Mesenteric fat pad (tissue), 1 donor: ENCODE measurements around the gene CCDC154. TPM values are rescaled to one million over a fixed set of nuclear protein-coding genes. Genes with fewer than 3 reads are reported as not detected.
"Not testable (repeated sequence)": the region's sequence is repeated elsewhere in the genome, so short reads cannot be mapped to it uniquely, and the experiment has no call there.

Experiments used
- DNase-seq: peaks from one replicate; pipeline ENCODE4 v3.0.0-alpha.2; 2020; ENCODE audit warnings: low spot score
- long read RNA-seq: library from polyadenylated mRNA; unstranded; transcript quantifications from one replicate; pipeline ENCODE4 v2.0.0, GENCODE V29; 2020
- total RNA-seq: library from RNA; stranded (reverse); fragmentation: NEBNext Ultra II Directional; extraction: Animal tissue kit (Norgen Biotek cat#: 25700); gene quantifications from one replicate; pipeline ENCODE4 v1.2.1, GENCODE V29; 2021
- donor health status: DM: yes; HTN: yes; CAD: no.

CCDC154 gene, protein sequence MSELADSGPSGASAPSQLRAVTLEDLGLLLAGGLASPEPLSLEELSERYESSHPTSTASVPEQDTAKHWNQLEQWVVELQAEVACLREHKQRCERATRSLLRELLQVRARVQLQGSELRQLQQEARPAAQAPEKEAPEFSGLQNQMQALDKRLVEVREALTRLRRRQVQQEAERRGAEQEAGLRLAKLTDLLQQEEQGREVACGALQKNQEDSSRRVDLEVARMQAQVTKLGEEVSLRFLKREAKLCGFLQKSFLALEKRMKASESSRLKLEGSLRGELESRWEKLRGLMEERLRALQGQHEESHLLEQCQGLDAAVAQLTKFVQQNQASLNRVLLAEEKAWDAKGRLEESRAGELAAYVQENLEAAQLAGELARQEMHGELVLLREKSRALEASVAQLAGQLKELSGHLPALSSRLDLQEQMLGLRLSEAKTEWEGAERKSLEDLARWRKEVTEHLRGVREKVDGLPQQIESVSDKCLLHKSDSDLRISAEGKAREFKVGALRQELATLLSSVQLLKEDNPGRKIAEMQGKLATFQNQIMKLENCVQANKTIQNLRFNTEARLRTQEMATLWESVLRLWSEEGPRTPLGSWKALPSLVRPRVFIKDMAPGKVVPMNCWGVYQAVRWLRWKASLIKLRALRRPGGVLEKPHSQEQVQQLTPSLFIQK
- total RNA-seq, result 0.45 TPM
- long read RNA-seq, result 0 reads

DNA sequence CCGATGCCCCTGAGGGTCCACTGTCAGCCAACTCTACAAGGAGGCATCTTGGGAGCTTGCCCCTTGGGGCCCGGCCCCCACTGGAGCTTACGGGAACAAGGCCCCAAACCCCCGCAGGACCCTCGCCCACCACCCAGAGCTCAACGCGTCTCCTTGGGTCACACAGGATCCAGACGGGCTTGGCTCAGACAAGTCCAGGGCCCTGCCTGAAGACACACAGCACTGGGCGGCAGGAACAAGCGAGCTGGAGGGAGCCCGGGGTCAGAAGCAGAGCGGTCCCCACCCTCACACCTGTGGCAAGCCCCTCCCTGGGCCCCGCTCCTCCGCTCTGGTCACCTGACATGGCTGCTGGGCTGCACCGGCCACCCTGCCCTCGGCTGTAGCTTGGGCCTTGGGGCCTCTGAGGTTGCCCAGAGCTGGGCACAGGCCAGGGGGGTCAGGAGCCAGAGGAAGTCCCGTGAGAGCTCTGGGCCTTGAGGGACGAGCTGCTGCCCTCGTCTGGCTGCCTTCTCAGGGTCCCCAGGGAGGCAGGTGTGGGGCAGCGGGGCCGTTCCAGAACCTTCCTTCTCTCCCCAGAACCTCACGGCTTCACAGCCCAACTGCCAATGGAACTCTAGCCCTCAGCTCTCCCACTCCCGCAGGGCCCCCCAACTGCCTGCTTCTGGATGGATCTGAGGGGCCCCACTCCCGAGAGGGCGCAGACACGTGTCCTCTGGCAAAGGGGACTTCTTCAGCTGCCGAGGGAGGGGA, at the start of gene CCDC154:
CCDC154 (minus strand) TSS at position 577 of the 750 bp plus-strand sequence; CDS start at position 343, 234 bp downstream.
- no peak for DNase-seq

DNA sequence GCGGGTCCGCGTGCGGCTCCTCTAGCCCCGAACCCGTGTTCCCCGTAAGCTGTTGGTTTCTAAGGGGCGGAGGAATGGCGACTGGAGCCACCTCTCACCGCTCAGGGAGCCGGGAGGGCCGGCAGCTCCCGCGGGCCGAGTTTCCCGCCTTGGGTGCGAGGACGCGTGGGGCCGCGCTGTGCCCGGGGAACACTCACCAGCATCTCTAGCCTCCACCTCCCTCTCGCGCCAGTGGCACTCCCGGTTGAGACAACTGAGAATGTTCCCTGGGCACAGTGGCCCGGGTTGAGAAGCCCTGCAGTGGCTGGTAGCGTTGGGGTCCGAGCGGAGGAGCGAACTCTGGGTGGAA, 49.4 kb upstream of the CCDC154 start:
- DNase-seq, result no peak

DNA sequence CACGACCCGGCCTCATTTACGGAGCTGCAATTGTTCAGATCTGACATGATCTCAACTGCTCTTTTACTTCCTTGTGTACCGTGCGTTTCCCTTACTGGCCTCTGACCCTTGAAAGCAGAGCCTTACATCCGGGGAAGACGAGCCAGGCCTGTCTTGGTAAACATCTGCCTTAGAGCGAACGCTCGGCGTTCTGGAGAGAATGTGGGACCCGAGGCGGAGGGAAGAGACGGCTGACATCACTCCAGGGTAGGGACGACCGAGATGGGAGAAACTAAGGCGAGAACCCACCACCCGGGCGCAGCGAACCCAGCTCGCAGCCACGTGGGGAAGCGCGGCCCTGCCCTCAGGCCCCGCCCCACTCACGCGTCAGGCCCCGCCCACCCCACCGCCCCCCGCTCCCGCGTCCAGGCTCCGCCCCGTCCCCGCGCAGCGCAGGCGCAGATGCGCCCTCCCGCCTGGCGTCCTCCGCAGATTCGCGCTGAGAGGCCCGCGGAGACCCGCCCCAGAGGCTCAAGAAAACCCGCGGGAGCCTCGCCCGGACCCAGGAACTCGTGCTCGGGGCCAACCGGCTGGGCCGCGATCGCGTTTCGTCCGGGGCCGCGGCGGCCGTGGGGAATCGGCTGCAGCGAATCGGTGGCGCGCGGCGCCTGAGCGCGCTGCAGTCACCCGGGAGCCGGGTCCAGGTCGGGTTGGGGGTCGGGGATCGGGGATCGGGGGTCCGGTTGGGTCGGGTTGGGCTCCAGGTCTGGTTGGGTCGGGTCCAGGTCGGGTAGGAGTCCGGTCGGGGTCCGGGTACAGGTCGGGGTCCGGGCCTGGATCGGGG, 48.8 kb upstream of the CCDC154 start, which contains the start of gene TELO2:
TELO2 (plus strand) TSS at position 438 of the 823 bp plus-strand sequence. CDS start 922 bp downstream, outside the sequence.
- DNase-seq, result peak; percentile 93

DNA sequence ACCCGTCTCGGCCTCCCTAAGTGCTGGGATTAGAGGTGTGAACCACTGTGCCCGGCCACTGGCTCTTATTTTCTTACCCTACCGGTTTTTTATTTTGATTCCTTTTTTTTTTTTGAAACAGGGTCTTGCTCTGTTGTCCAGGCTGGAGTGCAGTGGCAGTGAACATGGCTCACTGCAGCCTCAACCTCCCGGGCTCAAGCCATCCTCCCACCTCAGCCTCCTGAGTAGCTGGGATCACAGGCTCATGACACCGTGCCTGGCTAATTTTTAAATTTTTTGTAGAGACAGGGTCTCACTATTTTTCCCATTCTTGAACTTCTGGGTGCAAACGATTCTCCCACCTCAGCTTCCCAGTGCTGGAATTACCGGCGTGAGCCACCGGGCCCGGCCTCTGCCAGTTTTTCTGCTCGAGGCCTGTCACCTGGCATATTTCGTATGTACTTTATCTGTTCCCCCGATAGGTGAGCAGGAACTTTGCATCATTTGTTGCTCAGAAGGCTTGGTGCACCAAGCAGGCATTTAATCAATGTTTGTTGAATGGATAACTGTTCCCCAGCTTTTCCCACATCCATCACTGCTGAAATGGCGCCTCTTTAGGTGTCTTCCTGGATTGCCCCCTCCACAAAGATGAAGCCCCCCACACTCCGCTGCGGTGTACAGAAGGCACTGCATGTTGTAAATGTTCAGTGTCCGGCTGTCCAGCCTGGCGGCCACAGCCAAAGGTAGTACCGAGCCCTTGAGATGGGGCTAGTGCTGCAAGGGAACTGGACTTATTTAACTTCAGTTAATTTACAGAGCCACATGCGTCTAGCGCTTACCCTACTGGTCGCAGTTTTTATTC, 47.9 kb upstream of the CCDC154 start:
- no peak for DNase-seq

DNA sequence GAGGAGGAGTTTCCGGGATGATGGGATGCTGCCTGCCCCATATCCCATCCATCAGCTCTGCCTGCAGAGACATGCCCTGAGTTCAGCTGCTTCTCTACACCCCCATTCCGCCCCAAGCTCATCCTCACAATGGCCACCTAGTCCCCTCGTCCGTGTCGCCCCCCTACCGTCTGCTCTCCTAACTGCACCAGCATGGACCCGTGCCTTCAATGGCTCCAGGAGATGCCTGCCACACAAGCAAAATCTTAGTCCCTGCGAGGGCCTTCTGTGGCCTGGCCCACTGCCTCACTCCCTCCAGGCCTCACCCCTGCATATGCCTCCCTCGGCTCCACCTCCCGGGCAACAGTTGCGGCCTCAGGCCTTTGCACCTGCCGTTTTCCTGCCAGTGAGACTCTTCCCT, 47.0 kb upstream of the CCDC154 start:
- no peak for DNase-seq

DNA sequence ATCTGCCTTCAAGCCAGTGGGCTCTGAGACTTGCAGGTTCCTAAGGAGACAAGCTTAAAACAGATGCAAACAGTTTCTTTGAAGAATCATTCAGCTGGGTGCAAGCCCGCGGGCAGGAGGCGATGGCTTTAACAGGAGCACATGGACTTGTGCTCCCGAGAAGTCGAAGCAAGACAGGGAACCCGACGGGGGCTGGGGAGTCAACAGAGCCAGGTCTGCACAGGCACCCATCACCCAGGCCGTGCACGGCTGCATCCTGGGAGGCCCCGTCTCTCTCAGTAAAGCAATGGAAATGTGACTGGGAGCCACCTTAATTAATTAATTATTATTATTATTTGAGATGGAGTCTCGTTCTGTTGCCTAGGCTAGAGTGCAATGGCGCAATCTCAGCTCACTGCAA, 44.7 kb upstream of the CCDC154 start:
- DNase-seq, result no peak

DNA sequence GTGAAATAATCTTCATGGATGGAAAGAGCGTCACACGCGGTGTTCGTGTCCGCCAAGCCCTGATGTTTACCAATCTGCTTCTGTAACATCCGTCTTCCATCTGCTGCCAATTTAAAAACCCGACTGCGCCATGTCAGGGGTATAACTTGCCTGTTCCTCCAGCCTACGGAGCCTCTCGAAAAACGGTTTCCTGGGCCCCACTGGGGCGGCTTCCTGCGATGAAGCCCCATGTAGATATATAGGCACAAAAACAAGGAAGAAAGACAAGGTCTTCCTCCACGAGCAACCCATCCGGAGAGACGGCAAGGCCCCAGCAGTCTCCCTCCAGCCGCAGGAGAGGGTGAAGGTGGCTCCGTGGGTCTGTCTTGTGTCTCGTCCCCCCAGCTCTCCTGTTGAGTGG, 44.3 kb upstream of the CCDC154 start, which contains the start of gene PTX4:
PTX4 (minus strand) TSS at position 326 of the 400 bp plus-strand sequence; CDS start at position 291, 35 bp downstream.
- no peak for DNase-seq

DNA sequence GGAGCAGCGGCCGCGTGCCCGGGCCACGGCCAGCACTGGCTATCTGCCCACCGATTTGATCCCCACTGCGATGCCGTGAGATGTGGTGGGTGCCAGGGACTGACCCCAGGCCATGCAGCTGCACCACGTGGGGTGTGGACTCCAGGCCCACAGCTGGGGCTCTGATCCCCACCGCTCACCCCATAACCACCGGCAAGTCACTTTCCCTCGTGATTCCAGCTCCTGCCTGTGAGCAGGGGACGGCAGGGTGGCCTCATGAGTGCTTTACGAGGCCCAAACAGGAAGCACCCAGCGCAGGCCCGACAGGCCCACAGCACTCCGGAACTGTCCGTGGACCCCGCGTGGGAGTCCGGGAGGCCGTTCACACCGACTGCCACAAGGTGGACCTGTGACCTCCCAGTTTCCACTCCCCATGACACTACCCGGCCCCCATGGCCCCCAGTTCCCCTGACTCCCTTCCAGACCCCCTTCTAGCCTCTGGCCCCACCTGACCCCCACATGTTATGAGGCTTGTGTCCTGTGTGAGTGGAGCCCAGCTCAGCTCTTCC, 43.8 kb upstream of the CCDC154 start:
- no peak for DNase-seq

DNA sequence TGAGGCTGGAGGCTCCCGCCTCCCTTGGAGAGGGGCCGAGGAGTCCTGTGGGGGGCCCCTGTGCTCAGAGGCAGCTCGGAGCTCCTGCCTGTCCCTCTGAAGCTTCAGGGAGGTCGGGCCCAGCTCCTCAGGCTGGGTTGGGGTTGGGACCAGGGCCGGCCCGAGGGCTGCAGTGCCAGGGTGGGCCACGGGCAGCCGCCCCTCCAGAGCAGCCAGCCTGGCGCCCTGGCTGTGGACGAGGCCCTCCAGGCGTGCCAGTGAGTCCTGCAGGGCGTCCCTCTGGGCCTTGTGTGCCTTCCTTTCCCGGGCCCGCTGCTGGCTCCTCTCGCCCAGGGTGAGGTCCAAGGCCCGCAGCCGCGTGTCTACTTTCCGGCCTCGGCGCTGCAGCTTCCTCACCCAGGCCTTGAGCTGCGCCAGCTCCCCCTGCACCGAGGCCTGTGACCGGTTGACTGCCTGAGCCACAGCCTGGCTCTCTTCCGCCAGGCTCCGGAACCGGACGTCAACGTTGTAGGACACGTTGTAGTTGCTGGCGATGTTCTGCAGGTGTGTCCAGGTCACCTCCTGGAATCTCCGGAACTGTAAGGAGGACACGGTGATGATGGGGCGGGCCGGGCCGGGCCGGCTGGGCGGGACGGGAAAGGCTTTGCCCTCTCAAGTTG, 43.2 kb upstream of the CCDC154 start:
- no peak for DNase-seq

DNA sequence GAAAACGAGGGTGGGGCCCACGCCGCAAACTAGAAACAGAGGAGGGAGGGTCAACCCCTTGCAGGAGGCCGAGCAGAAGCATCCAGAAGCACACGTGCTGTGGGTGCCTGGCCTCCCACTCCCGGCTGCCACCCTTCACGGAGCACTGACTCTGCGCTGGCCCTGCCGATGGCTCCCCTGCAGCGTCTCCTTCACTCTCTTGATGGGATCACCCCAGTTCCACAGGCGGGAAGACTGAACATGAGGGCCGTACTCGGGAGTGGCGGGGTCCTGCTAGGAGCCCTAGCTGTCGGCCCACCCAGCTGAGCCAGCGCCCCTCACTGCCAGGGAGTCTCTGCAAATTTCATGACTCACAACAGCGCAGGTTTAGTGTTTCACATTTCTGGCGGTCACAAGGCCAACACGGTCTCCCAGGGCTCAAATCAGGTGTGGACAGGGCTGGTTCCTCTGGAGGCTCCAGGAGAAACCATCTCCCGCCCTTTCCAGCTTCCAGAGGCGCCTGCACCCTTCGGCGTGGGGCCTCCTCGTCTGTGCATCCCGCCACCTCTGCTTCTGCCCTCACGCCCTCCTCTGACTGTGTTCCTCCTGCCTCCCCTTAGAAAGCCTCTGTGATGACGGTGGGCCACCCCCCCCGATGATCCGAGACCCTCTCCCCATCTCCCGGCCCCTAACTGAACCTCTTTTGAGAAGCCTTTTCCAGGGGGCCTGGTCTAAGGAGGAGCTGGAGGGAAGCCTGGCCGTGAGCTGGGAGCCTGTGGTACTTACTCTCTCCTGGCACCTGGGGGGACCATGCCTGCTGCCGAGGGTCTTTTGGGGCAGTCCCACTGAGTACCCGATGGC, 42.4 kb upstream of the CCDC154 start:
- no peak for DNase-seq

DNA sequence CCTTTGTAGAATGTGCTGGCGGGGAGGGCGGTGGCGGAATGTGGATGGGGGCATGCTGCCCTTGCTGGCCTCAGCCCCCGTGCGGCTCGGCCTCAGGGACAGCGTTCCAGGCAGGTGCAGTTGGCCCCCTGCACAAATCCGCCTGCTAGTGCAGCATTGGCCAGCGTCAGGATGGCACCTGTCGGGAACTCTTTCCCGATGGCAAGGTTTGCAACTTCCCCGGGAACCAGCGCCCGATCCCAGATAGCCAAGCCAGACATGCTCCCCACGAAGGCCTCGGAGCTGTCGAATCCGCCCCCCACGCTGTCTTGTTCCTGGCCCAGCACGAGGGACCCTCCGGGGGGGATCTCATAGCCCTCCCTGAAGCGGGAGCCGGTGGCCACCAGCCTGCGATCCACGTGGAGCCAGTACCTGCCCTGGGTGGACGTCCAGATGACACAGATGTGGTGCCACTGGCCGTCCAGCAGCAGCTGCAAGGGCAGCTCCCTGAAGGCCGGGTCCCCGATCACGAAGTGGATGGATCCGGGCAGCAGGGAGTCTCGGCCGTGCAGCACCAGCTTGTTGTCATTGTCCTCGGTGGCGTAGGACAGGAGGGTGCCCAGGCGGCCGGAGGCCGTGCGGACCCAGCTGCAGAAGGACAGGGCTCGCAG, 41.6 kb upstream of the CCDC154 start:
- DNase-seq, result no peak

DNA sequence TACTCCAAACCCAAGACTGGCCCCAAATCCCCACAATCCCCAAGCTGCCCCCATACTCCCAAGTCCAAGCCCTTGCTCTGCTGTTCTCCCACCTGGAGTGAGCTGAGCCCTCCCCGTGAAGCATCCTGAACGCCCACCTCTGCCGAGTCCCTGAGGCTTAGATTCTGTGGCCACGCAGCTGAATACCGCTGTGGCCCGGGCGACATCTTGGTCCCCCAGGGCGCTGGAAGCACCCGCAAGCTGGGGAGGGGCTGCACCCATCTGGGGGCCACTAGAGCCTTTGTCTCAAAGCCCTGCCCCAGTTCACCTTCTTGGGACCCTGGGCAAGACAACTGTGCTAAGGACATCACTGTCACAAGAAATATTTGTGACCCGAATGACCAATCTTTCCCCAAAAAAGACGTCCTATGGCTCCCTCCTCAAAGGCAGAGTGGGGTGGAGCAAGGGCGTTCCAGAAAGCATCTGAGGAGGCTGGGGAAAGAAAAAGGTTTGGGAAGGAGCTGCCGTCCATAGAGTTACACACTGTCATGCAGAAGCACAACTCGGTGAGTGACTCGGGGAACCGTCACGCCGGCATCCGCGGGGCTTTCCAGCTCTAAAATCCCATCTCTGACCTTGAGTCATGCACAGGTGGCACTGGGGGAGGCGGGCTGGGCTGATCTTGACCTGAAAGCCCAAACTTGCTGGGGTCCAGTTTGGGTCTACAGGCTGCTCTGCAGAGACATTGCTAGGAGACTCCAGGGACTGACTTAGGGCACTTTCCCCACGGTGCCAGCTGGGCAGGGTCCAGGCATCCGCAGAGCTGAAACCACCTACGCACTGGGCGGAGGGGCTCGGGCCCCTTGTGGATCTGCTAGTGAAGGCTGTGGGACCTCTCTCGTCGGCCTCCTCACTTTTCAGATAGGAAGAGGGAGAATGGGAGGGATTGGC, 37.8 kb upstream of the CCDC154 start:
- no peak for DNase-seq

DNA sequence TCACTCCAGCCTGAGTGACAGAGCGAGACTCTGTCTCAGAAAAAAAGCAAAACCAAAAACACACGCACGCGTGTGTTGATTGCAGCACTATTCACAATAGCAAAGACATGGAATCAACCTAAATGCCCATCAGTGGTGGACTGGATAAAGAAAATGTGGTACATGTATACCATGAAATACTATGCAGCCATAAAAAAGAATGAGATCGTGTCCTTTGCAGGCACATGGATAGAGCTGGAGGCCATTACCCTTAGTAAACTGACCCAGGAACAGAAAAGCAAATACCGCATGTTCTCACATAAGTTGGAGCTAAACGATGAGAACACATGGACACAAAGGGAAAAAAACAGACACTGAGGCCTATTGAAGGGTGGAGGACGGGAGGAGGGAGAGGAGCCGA, 34.6 kb upstream of the CCDC154 start:
- not testable (repeated sequence) for DNase-seq

DNA sequence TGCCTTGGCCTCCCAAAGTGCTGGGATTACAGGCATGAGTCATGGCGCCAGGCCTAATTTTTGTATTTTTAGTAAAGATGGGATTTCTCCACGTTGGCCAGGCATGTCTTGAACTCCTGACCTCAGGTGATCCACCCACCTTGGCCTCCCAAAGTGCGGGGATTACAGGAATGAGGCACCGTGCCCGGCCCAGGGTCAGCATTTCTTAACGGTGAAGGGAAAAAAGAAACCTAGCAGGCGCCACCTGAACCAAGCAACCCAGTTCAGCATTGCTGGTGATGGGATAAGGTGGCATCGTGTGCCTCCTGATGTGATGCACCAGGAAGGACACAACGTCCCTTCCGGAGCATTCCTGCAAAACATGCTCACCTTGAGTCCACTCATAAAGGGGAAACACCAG, 32.7 kb upstream of the CCDC154 start:
- no peak for DNase-seq

DNA sequence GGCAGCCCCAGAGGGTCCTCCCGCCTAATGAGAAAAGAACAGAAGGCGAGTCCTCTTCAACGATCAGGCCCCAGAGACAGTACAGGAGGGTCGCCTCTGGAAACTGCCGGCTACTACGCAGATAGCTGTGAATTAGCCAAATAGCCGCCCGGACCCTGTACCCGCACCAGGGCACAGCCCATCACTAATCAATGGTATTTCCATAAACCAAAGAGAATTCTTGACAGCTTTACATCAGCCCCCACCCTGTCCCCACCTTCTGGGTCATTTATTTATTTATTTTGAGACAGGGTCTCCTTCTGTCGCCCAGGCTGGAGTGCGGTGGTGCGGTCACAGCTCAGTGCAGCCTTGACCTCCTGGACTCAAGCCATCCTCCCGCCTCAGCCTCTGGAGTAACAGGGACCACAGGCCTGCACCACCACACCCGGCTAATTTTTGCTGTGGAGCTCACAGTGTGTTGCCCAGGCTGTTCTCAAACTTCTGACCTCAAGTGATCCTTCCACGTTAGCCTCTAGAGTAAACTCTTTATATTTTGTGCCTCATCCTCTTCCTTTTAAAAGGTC, 31.3 kb upstream of the CCDC154 start:
- DNase-seq, result no peak
